ENCODE results near the gene CRACDL.

DNA sequence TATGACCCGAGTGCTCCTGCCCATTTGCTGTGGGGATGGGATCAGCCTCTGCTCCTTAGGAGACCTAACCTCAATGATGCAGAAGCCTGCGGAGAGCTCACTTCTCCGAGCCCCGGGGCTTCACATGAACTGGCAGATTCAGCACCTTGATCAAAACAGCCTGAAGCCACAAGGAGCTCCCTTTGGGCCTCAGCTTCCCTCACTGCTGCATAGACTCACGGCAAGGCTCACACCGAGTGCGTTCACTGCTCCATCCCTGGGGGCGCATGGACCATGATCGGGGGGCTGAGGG lies 33.0 kb downstream of the CRACDL start:
- TF ChIP-seq TAF1 (IDR thresholded peaks at IDR 0.05; ENCODE audit: borderline replicate concordance, insufficient read depth, low read length) (no peak), POLR2AphosphoS5 (IDR thresholded peaks at IDR 0.05; ENCODE audit: low read depth, low read length) (no peak)
- TF ChIP-seq, protein P1, sequence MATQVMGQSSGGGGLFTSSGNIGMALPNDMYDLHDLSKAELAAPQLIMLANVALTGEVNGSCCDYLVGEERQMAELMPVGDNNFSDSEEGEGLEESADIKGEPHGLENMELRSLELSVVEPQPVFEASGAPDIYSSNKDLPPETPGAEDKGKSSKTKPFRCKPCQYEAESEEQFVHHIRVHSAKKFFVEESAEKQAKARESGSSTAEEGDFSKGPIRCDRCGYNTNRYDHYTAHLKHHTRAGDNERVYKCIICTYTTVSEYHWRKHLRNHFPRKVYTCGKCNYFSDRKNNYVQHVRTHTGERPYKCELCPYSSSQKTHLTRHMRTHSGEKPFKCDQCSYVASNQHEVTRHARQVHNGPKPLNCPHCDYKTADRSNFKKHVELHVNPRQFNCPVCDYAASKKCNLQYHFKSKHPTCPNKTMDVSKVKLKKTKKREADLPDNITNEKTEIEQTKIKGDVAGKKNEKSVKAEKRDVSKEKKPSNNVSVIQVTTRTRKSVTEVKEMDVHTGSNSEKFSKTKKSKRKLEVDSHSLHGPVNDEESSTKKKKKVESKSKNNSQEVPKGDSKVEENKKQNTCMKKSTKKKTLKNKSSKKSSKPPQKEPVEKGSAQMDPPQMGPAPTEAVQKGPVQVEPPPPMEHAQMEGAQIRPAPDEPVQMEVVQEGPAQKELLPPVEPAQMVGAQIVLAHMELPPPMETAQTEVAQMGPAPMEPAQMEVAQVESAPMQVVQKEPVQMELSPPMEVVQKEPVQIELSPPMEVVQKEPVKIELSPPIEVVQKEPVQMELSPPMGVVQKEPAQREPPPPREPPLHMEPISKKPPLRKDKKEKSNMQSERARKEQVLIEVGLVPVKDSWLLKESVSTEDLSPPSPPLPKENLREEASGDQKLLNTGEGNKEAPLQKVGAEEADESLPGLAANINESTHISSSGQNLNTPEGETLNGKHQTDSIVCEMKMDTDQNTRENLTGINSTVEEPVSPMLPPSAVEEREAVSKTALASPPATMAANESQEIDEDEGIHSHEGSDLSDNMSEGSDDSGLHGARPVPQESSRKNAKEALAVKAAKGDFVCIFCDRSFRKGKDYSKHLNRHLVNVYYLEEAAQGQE (IDR thresholded peaks at IDR 0.05; ENCODE audit: insufficient read depth in 1 of 2, low read depth in 2 of 2, low read length in 2 of 2) = no peak
